SH-SY5Y (cell line): ENCODE results near the gene PLIN4.

Experiments
- GATA2 ChIP-seq: IDR thresholded peaks from 2 replicates; pipeline ENCODE4 v1.6.1; 2011; ENCODE audit warnings: mild to moderate bottlenecking, low read depth, low read length
- GATA3 ChIP-seq: IDR thresholded peaks from 2 replicates; pipeline ENCODE4 v1.6.1; 2011; ENCODE audit warnings: low read depth, mild to moderate bottlenecking, low read length, moderate library complexity

The PLIN4 gene

DNA sequence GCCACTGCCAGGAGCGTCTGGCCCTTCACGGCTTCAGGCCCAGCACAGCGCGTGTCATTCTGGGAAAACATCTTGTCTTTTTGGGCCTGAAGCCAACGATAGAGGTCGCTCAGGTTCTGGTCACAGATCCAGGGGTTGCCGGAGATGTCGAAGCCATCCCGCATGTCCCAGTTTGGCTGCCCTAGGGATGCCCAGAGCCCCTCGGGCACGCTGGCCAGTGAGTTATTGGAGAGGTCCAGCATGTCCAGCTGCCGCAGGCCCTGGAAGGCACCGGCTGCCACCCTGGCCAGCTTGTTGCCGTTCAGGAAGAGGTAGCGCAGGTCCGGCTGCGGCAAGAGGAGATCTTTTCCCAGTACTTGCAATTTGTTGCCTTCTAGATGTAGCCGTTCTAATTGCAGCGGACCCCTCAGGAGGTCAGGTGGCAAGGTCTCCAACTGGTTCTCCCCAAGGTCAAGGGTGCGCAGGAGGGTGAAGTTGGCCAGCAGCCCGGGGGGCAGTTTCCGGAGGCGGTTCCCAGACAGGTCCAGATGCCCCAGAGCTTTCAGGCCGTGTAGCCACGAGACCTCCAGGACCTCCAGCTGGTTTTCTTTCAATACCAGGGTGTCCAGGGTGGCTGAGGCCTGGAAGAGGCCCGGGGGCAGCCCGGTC, 19.8 kb upstream of the PLIN4 start:
- no peak for TF ChIP-seq GATA2
- TF ChIP-seq GATA3 = no peak

DNA sequence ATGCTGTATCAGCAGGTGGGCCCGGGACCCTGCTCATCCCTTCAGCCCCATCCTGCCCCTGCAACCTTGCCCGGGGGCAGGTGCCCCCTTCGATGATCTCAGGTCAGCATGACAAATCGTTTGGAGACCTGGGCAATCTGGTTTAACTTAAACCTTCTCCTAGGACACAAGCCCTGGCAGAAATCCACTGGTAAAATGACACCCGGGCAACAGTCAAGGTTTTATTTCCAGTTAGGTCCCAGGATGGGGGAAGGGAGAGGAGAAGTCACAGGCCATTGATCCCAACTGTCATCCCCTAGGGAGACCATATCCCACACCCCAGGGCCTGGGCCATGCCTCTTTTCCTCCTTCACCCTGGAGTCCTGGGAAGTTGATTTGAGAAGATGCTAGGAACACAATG, 18.5 kb upstream of the PLIN4 start:
- TF ChIP-seq GATA2 = no peak
- no peak for TF ChIP-seq GATA3

DNA sequence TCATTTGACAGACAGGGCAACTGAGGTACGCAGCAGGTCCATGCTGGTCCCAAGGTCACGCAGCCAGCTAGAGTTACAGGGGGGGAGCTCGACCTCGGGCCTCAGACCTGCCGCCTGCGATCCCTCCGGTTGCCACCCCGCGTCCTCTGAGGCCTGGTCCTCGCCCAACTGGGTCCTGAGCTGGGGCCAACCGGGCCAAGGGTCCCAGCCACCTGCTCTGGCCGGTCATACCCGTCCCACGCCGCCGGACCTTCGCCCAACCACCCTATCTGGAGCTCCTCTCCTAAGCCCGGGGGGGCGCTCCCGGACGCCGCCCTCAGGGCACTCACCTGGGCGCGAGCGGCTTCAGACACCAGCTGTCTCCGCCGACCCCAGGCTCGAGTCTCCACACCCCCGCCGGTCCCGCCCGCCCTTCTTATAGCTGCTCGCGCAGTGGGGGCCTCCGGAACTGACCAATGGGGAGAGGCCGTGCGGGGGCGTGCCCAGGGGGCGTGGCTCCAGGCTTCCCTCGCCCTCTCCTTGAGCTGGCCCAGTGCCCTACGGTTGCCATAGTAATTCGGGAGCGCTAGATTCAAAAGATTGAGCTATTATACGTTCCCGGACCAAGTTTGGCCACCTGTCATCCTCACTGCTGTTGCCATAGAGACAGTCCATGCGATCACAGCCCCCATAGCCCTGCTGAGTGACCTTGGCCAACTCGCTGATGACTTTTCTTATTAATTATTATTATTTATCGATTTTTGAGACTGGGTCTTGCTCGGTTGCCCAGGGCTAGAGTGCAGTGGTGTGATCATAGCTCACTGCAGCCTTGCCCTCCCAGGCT, 16.8 kb upstream of the PLIN4 start, which contains the start of gene PLIN5:
TSS of gene PLIN5 (minus strand) at position 389 of the 823 bp plus-strand sequence. CDS start 1,150 bp downstream, outside the sequence.
- TF ChIP-seq GATA3 (no peak; the same call in 1 of the 2 replicates), GATA2 (peak; percentile 91)

DNA sequence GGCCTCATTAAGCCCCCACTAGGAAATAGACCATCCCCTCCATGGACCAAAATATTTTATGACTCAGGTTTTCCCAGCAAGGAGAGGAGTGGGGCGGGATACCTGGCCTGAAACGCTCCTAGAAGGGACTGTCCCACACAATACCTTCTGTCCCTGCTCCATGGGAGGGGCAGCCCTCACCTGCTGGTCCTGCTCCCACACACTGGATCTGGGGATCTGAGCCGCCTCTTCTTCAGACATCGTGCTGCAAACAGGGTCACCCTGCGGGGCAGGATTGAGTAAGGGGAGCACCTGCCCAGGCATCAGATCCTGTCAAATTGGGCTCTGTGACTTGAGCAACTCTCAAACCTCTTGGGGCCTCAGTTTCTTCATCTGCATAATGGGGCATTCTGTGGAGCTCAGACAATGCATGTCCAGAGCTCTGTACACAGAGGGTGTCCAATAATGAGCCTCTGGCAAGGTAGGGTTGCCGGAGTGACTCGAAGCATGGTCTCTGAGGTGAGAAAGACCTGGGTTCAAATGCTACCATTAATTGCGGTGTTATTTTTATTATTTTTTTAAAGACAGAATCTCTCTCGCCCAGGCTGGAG, 15.6 kb upstream of the PLIN4 start:
- no peak for TF ChIP-seq GATA3
- no peak for TF ChIP-seq GATA2

DNA sequence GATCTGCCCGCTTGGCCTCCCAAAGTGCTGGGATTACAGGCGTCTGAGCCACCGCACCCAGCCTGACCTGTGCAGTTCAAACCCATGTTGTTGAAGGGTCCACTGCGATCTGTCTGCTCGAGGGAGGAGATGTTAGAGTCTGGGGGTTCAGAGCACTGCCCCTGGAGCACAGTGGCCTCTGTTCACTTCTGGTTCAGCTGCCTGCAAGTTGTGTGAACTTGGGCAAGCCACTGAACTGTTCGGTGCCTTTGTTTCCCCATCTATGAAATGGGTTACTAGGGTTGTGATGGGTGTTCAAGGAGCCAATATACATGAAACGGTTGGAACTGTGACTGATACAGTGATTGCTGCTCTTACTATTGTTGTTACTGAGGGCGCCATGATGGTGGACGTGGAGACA, 15.0 kb upstream of the PLIN4 start:
- TF ChIP-seq GATA3 (no peak), GATA2 (no peak)

DNA sequence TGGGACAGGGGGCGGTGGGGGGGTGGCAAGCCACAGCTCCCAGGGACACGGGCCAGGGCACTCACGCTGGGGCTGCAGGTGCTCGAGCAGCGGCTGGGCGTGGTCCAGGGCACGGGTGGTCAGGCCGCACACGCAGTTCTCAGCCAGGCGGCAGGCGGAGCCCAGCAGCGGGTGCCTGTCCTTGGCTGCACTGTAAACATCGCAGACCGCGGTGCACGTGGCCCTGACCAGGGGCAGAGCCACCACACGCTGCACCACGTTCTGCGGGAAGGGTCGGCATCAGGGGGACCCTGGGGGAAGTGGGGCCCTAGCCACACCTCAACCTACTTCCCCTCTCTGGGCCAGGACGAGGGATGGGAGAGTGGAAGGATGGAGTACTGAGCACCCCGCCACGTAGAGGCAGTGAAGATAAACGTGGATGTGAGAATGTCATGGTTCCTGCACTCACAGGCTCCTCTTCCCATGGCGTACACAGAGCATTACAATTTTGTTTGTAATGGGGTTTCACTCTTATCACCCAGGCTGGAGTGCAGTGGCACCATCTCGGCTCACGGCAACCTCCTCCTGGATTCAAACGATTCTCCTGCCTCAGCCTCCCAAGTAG, 13.4 kb upstream of the PLIN4 start:
- TF ChIP-seq GATA2 (no peak), GATA3 (no peak)

DNA sequence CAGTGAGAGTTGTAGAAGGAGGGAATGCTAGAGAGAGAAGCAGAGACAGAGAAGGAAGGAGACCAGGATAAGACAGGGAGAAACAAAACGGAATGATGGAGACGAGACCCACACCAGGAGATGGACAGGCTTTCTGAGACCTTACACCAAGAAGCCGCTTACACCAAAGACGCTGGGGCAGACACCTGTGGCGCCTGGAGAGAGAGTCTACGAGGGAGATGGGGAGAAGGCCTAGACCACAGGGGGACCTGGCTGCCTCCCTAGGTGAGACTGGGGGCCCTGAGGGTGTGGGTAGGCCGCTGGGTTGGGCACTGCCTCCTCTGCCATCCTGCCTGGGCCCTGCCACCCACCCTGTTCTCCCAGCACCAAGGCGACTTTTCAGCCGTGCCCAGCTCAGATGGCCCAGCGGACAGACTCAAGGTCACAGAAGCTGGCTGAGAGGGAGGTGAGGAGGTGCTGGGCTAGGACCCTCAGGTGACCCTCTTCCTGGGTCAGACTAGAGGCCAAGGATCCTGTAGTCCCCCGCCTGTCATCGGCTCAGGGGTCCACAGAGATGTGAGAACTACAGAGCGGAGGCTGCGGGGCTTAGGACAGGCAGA, 11.7 kb upstream of the PLIN4 start:
- TF ChIP-seq GATA3 (no peak), GATA2 (no peak)

DNA sequence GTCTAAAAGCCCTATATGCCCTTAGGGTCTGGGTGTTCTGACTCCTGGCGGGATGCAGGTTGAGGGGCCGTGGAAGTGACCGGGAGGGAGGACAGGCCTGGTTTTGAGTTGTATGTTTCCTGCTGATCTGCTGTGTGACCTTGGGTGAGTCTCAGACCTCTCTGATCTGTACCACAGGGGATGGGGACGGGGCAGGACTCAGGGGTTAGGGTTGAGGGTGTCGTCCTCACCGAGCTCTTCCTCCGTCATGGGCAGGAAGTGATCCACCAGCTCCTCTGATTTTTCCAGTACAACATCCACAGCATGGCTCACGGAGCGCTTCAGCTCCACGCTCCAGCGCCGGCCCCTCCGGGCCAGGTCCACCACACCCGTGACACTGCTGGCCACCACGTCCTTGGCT, 10.6 kb upstream of the PLIN4 start:
- TF ChIP-seq GATA2 (no peak), GATA3 (no peak)

DNA sequence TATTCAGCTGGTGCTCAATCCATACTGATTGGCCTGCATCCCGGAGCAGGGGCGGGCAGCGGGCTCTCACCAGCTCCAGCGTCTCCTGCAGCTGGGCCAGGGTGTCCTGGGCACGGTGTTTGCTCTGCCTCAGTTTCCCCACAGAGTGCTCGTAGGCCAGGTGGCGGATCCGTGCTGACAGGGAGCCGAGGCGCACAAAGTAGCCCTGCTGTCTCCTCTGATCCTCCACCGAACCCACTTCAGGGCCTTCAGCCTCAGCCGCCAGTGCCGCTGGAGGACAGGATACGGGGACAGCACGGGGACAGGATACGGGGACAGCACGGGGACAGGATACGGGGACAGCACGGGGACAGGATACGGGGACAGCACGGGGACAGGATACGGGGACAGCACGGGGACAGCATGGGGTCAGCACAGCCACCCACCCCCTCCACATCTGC, 7.3 kb upstream of the PLIN4 start:
- no peak for TF ChIP-seq GATA2

DNA sequence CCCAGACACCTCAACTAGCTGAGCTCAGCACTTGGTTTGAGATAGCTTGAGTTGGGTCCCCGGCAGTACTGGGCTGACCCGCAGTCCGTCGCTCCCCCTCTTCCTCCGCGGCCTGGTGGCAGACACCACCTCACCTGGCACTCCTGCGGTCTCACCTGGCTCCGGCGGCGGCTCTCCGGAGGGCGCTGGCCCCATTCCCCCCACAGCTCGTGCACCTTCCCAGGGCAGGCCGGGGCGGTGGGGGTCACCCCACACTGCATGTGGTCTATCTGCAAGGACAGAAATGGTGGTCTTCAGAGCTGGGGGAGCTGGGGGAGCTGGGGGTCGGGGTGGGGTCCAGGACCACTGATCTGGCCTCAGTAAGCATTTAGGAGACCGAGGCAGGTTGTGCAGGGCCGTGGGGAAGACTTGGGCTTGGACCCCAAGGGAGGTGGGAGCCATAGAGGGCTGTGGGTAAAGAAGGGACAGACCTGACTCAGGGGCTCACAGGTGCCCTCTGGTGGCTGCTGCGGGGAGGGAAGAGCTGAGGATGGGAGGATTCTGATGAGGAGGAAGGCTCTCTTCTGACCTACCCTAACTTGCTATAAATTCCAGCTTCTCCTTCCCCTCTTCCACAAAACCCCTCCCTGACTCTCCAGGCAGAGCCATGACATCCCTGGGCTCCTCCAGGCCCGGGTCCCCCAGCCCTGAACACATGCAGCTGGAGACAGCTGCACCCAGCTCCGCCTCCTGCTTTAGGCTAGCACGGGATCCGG, 6.7 kb upstream of the PLIN4 start:
- TF ChIP-seq GATA3 = no peak
- TF ChIP-seq GATA2 = no peak

DNA sequence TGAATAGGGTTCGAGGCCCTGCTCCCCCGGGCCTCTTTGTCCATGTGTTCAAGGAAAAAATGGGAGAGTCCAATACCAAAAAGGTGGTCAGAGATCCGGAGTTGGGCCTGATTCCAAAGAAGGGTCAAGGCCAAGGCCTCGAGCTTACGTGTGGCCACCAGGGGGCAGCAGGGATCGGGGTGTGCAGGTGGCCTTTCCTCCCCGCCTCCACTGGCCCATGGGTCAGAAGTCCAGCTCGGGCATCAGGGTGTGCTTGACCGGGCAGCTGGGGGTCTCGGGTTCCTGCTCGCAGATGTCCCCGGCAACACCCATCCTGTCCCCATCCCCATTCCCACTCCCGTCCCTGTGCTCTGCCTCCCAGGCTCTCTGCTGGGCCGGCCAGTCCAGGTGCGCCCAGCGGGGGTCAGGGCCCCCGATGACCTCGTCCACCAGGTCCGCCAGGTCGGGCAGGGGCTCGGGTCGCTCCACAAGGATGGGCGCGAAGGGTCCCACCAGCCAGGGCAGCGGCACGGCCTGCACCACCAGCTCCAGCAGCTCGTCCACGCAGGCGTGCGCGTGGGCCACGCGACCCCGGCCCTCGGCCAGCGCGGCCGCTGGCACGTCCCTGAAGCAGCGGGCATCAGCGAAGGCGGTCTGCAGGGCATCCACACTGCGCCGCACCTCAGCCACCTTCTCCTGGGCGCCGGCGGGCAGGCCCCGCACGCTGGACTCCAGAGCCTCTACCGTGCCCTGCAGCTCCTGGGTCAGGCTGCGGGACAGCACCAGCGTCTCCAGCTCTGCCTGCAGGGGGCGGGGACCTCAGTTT, 5.2 kb upstream of the PLIN4 start:
- TF ChIP-seq GATA3 = no peak
- TF ChIP-seq GATA2 = no peak

DNA sequence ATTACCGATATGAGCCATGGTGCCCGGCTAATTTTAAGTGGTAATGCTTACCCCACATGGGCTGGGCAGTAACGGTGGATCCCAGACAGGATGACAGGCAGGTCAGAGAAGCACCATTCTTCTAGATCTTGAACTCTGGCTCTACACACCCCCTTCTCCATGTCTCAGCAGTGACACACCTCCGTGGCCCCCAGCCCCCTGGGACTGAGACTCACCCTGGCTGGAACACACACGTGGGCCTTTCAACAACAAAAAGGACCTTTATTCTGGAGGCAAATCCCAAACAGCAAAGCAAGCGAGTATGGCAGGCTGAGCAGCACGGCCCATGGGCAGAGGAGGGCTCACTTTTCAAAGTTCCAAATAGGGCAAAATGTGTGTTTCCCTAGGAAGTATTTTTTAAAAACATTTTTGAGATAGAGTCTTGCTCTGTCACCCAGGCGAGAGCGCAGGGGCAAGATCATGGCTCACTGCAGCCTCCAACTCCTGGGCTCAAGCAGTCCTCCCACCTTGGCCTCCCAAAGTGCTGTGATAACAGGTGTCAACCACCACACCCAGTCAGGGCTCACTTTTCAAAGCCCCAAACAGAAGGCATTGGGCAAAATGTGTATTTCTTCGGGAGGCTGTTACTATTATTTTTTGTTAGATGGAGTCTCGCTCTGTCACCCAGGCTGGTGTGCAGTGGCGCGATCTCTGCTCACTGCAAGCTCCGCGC, 4.2 kb upstream of the PLIN4 start:
- TF ChIP-seq GATA3 (no peak), GATA2 (no peak)

DNA sequence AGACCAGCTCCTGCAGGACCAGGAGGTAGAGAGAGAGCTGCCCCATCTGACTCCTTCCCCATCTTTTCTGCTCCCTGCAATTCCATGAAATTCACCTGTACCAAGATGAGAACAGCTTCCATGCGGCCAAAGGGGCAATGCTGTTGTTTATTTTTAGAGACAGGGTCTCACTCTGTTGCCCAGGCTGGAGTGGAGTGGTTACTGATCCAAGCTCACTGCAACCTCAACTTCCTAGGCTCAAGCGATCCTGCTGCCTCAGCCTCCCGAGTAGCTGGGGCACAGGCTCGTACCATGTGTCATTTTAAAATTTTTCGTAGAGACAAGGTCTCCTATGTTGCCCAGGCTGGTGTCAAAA, 3.6 kb upstream of the PLIN4 start:
- TF ChIP-seq GATA2 = no peak
- TF ChIP-seq GATA3 = no peak
